Common myeloid progenitor, CD34-positive (primary cell): ENCODE results near the gene COPS7A.
"Not testable (repeated sequence)": the region's sequence is repeated elsewhere in the genome, so short reads cannot be mapped to it uniquely, and the experiment has no call there.

Source experiments
- CTCF ChIA-PET: fragments of 350-600 bp; sonication (Branson Sonifier 250); formaldehyde crosslinking; loops from one replicate; lab custom pipeline; 2021; ENCODE audit warnings: antibody characterized with exemption; lab: Charles Lee
- POLR2A ChIA-PET: fragments of 350-600 bp; sonication (Branson Sonifier 250); formaldehyde crosslinking; loops from one replicate; lab custom pipeline; 2021; ENCODE audit warnings: antibody characterized with exemption; lab: Charles Lee
- DNase-seq, 3 donors: peaks; one replicate each; pipeline versions ENCODE4 v3.0.0 to v3.0.0-alpha.2; 2013
- H3K27ac ChIP-seq, 2 experiments: 1 replicate in 1 of 2; 2 replicates in 1 of 2; pipeline ENCODE4 v1.7.0; 2013; ENCODE audit warnings: inconsistent platforms in 2 of 2, low read length in 2 of 2, mild to moderate bottlenecking in 2 of 2, low read depth in 1 of 2, moderate library complexity in 1 of 2; ENCODE audit not compliant: severe bottlenecking in 2 of 2, insufficient read depth in 1 of 2, poor library complexity in 1 of 2
- H3K27me3 ChIP-seq, 5 experiments: replicated peaks in 2 of 5; 1 replicate in 3 of 5; 2 replicates in 2 of 5; pipeline versions ENCODE4 v1.6.1 to v1.7.0; 2013; ENCODE audit warnings: low read length in 4 of 5, mild to moderate bottlenecking in 2 of 5, moderate library complexity in 2 of 5, inconsistent platforms in 1 of 5; ENCODE audit not compliant: insufficient read depth in 5 of 5, control insufficient read depth in 4 of 5
- H3K36me3 ChIP-seq, 4 experiments: 1 replicate in 2 of 4; 2 replicates in 2 of 4; pipeline versions ENCODE4 v1.6.1 to v1.7.0; 2013; ENCODE audit warnings: low read length in 3 of 4, control low read depth in 1 of 4, mild to moderate bottlenecking in 1 of 4; ENCODE audit not compliant: control insufficient read depth in 4 of 4, insufficient read depth in 4 of 4
- H3K4me1 ChIP-seq, 4 experiments: 1 replicate in 3 of 4; 2 replicates in 1 of 4; pipeline versions ENCODE4 v1.6.1 to v1.7.1; 2013; ENCODE audit warnings: low read length in 3 of 4, mild to moderate bottlenecking in 3 of 4, control low read depth in 1 of 4, inconsistent platforms in 1 of 4, moderate library complexity in 1 of 4; ENCODE audit not compliant: control insufficient read depth in 4 of 4, insufficient read depth in 4 of 4; ENCODE audit errors: control extremely low read depth in 1 of 4
- H3K4me3 ChIP-seq, 7 experiments: 1 replicate in 4 of 7; 2 replicates in 3 of 7; pipeline versions ENCODE4 v1.5.1 to v1.7.0; 2013; ENCODE audit warnings: mild to moderate bottlenecking in 7 of 7, low read length in 6 of 7, moderate library complexity in 6 of 7, inconsistent platforms in 2 of 7, low read depth in 2 of 7, control low read depth in 1 of 7; ENCODE audit not compliant: insufficient read depth in 4 of 7, control insufficient read depth in 1 of 7; ENCODE audit errors: extremely low read depth in 1 of 7
- H3K9me3 ChIP-seq, 5 experiments: 1 replicate in 4 of 5; 2 replicates in 1 of 5; pipeline versions ENCODE4 v1.6.1 to v1.7.1; 2013; ENCODE audit warnings: low read length in 4 of 5, mild to moderate bottlenecking in 2 of 5, inconsistent platforms in 1 of 5, low read depth in 1 of 5, moderate library complexity in 1 of 5; ENCODE audit not compliant: control insufficient read depth in 4 of 5, insufficient read depth in 2 of 5; ENCODE audit errors: control extremely low read depth in 1 of 5
- WGBS: methylation state at CpG from one replicate; pipeline ENCODE4 v1.1.5; 2013; ENCODE audit not compliant: insufficient coverage; 5-methylcytosine and 5-hydroxymethylcytosine counted together

COPS7A gene

DNA sequence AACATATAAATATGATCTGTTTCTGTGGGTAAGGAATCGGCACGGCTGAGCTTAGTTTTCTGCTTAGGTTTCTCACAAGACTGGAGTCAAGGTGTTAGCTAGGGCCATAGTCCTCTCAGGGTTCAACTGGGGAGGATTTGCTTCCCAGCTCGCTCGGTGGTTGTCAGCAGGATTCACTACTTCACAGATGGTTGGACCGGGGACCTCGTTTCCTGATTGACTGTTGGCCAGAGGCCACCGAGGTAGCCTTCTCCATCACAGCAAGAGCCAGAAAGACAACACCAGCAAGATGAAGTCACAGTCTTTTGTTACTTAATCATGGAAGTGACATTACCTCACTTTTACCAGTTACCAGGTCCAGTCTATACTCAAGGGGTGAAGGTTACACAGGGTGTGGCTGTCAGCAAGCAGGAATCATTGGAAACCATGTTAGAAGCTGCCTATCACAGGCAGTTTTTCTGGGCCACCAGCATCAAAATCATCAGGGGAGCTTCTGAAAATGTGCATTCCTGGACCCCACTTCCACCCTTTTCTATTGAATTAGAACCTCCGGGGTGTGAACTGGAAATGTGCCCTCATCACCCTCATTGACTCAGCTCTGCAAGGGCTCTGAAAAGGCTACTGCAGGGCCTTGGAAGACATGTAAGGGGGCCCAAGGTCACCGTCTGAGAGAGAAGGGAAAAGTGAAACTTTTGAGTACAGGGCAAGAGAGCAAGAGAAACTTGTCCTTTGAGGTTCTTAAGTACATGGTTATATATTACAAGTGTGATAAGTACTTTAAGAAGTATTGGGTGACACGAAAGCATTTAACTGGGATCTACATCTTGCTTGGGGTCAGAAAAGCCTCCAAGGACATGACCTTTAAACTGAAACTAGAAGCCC is 10.9 kb downstream of the COPS7A start:
- no peak overlapping the region for H3K4me3 ChIP-seq
- ChIA-PET CTCF (interaction anchor here (0.9 to 7.8 kb wide), 10 partner anchors 10 to 99 kb away, joined by 3 to 64 read pairs (median 5); partner anchors contain the start of genes COPS7A, MLF2 and P3H3), POLR2A (interaction anchor here (1.2 kb wide), 1 partner anchor 8 kb away, joined by 4 read pairs; no protein-coding TSS in a partner anchor)
- H3K27ac ChIP-seq, result no peak overlapping the region
- peaks cover 2 to 32% (median 23%) of the 10 kb centered on the region in 4 experiments for H3K36me3 ChIP-seq
- H3K27me3 ChIP-seq, result no peaks in the 10 kb centered on the region
- H3K9me3 ChIP-seq, result no peaks in the 10 kb centered on the region
- H3K4me1 ChIP-seq, result peaks cover 0 to 5% (median 2%) of the 10 kb centered on the region in 4 experiments
- DNase-seq, result no peak
- 93% methylated on average over 6 of the region's 10 CpGs for WGBS

DNA sequence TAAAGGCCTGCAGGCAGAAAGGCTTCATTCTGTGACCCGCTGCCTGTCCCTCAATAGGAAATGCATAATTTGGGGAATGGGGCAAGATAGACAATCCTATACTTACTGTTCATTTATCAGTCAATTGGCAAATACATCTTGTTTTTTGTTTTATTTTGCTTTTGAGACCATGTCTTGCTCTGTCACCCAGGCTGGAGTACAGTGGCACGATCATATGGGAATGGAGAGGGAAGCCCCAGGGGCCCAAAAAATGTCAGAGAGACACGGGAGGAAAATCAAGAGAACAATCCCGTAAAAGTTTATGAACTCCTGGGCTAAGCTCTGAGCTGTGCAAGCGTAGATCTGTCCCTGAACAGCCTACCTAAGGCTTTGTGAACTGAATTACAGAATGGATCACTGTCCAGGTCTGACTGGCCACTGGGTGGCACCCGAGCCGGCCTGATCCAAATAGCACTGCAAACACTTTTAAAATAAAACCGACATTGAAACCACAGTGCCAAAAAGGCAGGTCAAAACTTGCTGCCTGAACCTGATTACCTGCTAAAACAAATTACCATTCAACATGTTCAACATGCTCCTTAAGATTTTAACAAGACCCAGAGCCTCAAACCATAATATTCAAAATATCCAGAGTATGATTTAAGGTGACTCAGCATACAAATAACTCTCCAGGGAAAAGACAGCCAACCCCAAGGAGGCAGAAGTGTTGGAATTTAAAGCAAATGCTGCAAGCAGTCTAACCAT is 11.8 kb downstream of the COPS7A start:
- ChIA-PET CTCF (interaction anchor here (1.3 to 7.8 kb wide), 11 partner anchors 9 to 99 kb away, joined by 3 to 64 read pairs (median 6); partner anchors contain the start of genes COPS7A, MLF2 and P3H3), POLR2A (no interaction called here)
- Histone ChIP-seq H3K27ac (peak overlapping the region in 1 of 2 experiments; percentile 43), H3K4me1 (peaks cover 0 to 5% (median 2%) of the 10 kb centered on the region in 4 experiments), H3K36me3 (peaks cover 2 to 23% (median 14%) of the 10 kb centered on the region in 4 experiments), H3K4me3 (no peak overlapping the region), H3K27me3 (no peaks in the 10 kb centered on the region), H3K9me3 (no peaks in the 10 kb centered on the region)
- 47% methylated on average over 7 of the region's 8 CpGs for WGBS
- DNase-seq, result peak; percentile 59 to 74 (median 72)

DNA sequence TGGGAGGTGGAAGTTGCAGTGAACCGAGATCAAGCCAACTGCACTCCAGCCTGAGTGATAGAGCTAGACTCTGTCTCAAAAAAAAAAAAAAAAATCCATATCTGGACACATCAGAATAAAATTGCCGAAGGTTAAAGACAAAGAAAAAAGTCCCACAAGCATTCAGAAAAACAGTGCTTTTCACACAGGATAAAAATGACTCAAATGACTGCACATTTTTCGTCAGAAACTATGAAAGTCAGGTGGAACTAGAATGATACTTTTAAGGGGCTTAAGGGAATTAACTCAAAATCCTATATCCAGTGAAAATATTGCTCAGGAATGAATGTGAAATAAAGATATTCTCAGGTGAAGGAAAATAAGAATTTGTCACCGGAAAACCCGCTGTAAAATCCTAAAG is 12.9 kb downstream of the COPS7A start:
- H3K36me3 ChIP-seq, result peaks cover 2 to 13% (median 7%) of the 10 kb centered on the region in 4 experiments
- H3K27ac ChIP-seq, result no peak overlapping the region
- no peaks in the 10 kb centered on the region for H3K9me3 ChIP-seq
- H3K4me1 ChIP-seq, result peaks cover 0 to 5% (median 2%) of the 10 kb centered on the region in 4 experiments
- H3K4me3 ChIP-seq, result no peak overlapping the region
- H3K27me3 ChIP-seq, result no peaks in the 10 kb centered on the region
- ChIA-PET CTCF (interaction anchor here (0.8 to 7.8 kb wide), 11 partner anchors 9 to 98 kb away, joined by 3 to 64 read pairs (median 6); partner anchors contain the start of genes COPS7A, MLF2 and P3H3), POLR2A (no interaction called here)
- 95% methylated on average over 2 of the region's 5 CpGs for WGBS
- no peak for DNase-seq

DNA sequence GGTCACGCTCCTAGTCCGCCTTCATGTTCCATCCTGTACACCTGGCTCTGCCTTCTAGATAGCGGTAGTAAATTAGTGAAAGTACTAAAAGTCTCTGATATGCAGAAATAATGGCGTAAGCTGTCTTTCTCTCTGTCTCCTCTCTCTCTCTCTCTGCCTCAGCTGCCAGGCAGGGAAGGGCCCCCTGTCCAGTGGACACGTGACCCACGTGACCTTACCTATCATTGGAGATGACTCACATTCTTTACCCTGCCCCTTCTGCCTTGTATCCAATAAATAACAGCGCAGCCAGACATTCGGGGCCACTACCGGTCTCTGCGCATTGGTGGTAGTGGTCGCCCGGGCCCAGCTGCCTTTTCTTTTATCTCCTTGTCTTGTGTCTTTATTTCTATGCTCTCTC is 18.2 kb downstream of the COPS7A start:
- H3K4me1 ChIP-seq, result peaks cover 4 to 26% (median 20%) of the 10 kb centered on the region in 4 experiments
- H3K27me3 ChIP-seq, H3K36me3 ChIP-seq, H3K4me3 ChIP-seq, H3K27ac ChIP-seq, DNase-seq, POLR2A ChIA-PET, H3K9me3 ChIP-seq: not testable (repeated sequence)
- 96% methylated on average over 6 of the region's 12 CpGs for WGBS
- CTCF ChIA-PET, result interaction anchor here (1.0 to 6.2 kb wide), 3 partner anchors 11 to 92 kb away, joined by 3 to 28 read pairs (median 4); partner anchors contain the start of gene MLF2

DNA sequence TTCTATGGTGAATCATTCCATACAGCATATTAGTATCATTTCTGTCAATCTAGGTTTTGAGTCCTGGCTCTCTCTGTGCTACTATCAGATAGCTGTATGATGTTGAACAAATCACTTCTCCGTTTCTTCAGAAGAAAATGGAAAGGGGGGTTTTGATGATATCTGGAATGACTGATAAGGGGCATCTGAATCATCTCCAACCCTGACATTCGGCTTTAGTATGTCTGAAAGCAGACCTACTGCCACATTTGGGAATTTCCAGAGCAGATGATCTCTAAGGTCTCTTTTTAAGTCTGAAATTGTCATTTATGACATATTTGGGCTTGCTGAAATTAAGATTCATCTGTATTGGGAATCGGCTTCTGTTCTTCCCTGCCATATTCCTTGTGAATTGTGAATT is 19.0 kb downstream of the COPS7A start:
- 100% methylated on average over 2 of the region's 3 CpGs for WGBS
- no peak overlapping the region for H3K27ac ChIP-seq
- no peak overlapping the region for H3K4me3 ChIP-seq
- ChIA-PET CTCF (interaction anchor here (1.0 to 6.2 kb wide), 3 partner anchors 11 to 92 kb away, joined by 3 to 28 read pairs (median 4); partner anchors contain the start of gene MLF2), POLR2A (interaction anchor here (0.9 kb wide), 1 partner anchor 9 kb away, joined by 4 read pairs; no protein-coding TSS in a partner anchor)
- peaks cover 4 to 26% (median 20%) of the 10 kb centered on the region in 4 experiments for H3K4me1 ChIP-seq
- no peaks in the 10 kb centered on the region for H3K27me3 ChIP-seq
- H3K36me3 ChIP-seq, result peaks cover 2 to 11% (median 7%) of the 10 kb centered on the region in 4 experiments
- no peaks in the 10 kb centered on the region for H3K9me3 ChIP-seq
- no peak for DNase-seq

DNA sequence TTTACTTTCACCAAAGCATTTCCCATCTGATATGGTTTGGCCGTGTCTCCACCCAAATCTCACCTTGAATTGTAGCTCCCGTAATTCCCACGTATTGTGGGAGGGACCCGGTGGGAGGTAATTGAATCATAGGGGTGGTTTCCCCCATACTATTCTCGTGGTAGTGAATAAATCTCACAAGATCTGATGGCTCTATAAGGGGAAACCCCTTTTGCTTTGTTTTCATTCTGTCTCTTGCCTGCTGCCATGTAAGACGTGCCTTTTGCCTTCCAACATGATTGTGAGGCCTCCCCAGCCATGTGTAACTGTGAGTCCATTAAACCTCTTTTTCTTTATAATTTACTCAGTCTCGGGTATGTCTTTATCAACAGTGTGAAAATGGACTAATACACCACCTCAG is 19.5 kb downstream of the COPS7A start:
- ChIA-PET POLR2A (interaction anchor here (0.9 kb wide), 1 partner anchor 9 kb away, joined by 4 read pairs; no protein-coding TSS in a partner anchor), CTCF (interaction anchor here (1.0 to 6.2 kb wide), 3 partner anchors 10 to 91 kb away, joined by 3 to 28 read pairs (median 4); partner anchors contain the start of gene MLF2)
- WGBS, result 93% methylated on average over 2 of the region's 7 CpGs
- not testable (repeated sequence) for H3K27ac ChIP-seq, H3K27me3 ChIP-seq, H3K9me3 ChIP-seq, DNase-seq, H3K4me3 ChIP-seq
- Histone ChIP-seq H3K36me3 (peaks cover 2 to 16% (median 10%) of the 10 kb centered on the region in 4 experiments), H3K4me1 (peaks cover 4 to 26% (median 20%) of the 10 kb centered on the region in 4 experiments)
